HAP-1 (cell line): ENCODE results near the gene TAS2R41.
A peak's percentile ranks its signal among the peaks of the same experiment; 100 is the strongest.

ENCODE experiments used
- DNase-seq, 2 experiments: peaks; one replicate each; pipeline ENCODE4 v3.0.0-alpha.2; 2016 to 2020; ENCODE audit warnings: low spot score in 2 of 2
- H3K27me3 ChIP-seq: fragments of 250-450 bp; sonication (Bioruptor Pico); 2 replicates; pipeline ENCODE4 v1.5.1; 2020; ENCODE audit warnings: low read depth, mild to moderate bottlenecking, moderate library complexity
- H3K36me3 ChIP-seq: fragments of 250-450 bp; sonication (Bioruptor Pico); replicated peaks from 2 replicates; pipeline ENCODE4 v1.5.1; 2020; ENCODE audit warnings: mild to moderate bottlenecking
- H3K4me1 ChIP-seq: fragments of 250-450 bp; sonication (Bioruptor Pico); 2 replicates; pipeline ENCODE4 v1.5.1; 2020; ENCODE audit warnings: mild to moderate bottlenecking
- H3K4me3 ChIP-seq: fragments of 250-450 bp; sonication (Bioruptor Pico); 2 replicates; pipeline ENCODE4 v1.5.1; 2020; ENCODE audit warnings: mild to moderate bottlenecking, moderate library complexity
- H3K9me3 ChIP-seq: fragments of 250-450 bp; sonication (Bioruptor Pico); 2 replicates; pipeline ENCODE4 v1.5.1; 2020; ENCODE audit warnings: mild to moderate bottlenecking, moderate library complexity
- in situ Hi-C: fragments of 300-500 bp; cut with MboI; formaldehyde crosslinking; loops from 3 replicates; pipeline ENCODE4 v1.14.3; 2020; ENCODE audit warnings: low sequenced_read_pairs, inconsistent platforms, mixed read lengths

The TAS2R41 gene, protein sequence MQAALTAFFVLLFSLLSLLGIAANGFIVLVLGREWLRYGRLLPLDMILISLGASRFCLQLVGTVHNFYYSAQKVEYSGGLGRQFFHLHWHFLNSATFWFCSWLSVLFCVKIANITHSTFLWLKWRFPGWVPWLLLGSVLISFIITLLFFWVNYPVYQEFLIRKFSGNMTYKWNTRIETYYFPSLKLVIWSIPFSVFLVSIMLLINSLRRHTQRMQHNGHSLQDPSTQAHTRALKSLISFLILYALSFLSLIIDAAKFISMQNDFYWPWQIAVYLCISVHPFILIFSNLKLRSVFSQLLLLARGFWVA

DNA sequence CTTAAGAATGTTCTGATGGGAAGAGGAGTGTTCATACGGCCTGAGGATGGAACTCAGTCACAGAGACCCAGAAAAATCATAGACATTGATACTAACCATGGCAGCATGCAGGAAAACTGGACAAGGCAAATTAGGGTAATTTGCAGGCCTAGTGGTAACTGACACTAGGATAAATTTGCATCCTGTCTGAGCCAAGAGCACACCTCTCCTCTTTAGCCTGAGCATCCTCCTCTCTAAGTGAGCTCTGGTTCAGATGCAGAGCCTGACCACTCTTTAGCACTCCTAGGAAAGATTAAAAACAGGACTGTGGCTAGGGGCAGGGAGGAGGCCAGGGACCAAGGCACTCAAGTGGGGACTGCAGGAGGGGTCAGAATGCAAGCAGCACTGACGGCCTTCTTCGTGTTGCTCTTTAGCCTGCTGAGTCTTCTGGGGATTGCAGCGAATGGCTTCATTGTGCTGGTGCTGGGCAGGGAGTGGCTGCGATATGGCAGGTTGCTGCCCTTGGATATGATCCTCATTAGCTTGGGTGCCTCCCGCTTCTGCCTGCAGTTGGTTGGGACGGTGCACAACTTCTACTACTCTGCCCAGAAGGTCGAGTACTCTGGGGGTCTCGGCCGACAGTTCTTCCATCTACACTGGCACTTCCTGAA is at the start of gene TAS2R41:
Gene TAS2R41 (plus strand): TSS at position 373 of the 650 bp plus-strand sequence. CDS start 0 bp downstream, at position 373.
- Histone ChIP-seq H3K4me3 (no peak within 1 kb of the TSS), H3K27me3 (no peaks in the 10 kb centered on the region; the same call in 1 of the 2 replicates), H3K9me3 (no peaks in the 10 kb centered on the region), H3K36me3 (no peaks in the 10 kb centered on the region), H3K4me1 (no peaks in the 10 kb centered on the region)
- no peak for DNase-seq
- in situ Hi-C loops = no loop called here

DNA sequence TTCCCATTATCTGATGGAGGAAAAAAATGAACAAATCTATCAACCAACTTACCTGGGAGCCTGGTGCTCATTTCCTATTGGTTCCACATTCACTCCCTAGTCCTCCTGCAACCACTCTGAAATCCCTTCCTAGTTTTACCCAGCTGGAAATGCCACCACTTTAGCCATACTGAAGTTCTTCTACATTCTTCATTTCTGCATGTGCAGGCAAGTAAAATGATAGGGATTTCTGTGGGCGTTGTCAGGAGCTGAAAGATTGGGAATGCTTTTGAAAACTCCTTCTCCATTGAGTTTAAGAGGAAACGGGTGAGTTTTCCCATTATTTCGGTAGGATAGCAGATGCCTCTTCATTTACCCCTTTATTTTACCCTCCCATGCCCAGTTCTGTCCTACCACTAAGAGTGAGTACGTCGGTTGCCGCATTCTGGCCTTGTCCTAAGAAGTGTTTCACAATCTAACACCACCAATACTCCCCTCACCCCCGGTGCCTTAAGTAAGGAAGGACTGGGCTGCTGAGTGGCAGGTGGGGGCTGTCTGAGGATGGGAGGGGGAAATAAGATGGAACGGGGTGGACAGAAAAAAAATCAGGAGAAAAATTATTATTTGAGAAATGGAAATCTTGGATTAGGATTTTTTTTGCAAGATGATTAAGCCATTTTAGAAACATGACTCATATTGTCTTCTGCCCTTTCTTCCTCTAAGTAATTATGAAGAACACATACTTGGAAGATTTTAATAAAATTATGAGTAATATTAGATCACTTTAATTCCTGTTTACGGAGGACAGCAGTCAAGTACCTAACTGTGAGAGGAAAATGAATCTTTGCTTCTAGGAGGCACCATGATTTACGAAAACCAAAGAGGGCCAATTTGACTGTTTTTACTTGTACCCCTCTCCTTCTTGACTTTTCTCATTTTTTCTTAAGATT is 47.6 kb upstream of the TAS2R41 start:
- in situ Hi-C loops = no loop called here
- H3K27me3 ChIP-seq = no peaks in the 10 kb centered on the region
- no peaks in the 10 kb centered on the region for H3K36me3 ChIP-seq
- no peak overlapping the region for H3K4me3 ChIP-seq
- no peak for DNase-seq
- H3K9me3 ChIP-seq = no peaks in the 10 kb centered on the region
- no peaks in the 10 kb centered on the region for H3K4me1 ChIP-seq

DNA sequence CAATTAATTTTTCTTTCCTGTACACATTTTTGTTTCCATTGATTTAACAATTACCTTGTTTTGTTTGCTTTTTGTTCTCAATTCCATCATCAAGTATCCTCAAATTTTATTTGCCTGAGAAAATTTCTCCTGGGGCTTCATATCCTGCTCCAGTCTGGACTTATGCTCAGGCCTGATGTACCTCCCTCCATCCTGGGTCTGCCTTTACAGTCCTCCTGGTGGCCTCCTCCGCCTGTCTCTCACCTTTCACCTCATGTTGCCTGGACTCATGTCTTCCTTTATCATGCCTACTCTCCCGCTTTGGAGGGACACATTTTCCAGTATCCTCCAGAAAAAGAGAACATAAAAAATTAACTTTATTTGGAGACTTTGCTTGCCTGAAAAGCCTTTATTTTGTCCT is 46.6 kb upstream of the TAS2R41 start:
- H3K27me3 ChIP-seq = no peaks in the 10 kb centered on the region
- H3K4me3 ChIP-seq = no peak overlapping the region
- DNase-seq = no peak
- in situ Hi-C loops = no loop called here
- H3K36me3 ChIP-seq = no peaks in the 10 kb centered on the region
- no peaks in the 10 kb centered on the region for H3K9me3 ChIP-seq
- no peaks in the 10 kb centered on the region for H3K4me1 ChIP-seq

DNA sequence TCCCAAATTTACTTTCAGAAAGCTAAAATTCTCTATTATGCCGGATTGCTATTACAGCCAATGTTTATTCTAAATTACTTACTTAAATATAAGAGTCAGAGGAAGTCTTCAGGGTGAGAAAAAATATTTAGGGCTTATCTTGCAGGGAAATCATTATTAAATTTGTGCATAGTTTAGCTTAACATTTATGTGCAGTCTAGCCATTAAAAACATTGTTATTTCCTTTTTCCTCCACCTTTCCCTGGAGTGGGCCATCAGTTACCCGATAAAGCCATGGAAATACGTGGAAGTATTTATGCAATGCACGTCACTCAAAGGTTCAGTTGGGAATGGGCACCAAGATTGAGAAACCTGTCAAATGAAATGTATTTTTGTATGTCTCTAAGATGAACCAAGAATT is 43.9 kb upstream of the TAS2R41 start:
- H3K27me3 ChIP-seq = no peaks in the 10 kb centered on the region
- H3K36me3 ChIP-seq = no peaks in the 10 kb centered on the region
- H3K9me3 ChIP-seq = no peaks in the 10 kb centered on the region
- in situ Hi-C loops = no loop called here
- no peak overlapping the region for H3K4me3 ChIP-seq
- no peak for DNase-seq
- 0 out of 2 replicates have a peak, but pooled peaks cover 3% of the 10 kb centered on the region for H3K4me1 ChIP-seq

DNA sequence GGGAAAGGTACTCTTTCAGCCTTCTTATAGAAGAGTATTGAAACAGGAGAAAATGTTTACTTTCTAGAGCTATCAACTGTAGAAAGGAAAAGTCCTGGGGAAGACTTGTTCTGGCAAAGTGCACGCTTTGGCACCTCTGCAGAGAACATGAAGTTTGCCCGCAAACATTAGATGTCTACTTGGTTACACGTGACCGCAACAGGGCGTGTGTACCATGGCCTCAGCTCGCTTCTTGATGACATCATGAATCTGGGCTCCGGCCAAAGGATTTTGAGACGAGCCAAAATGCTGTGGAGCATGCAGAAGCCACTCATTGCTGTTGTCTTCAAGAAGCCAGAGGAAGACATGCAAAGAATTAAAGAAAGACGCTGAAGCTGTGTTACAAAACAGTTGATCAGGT is 43.0 kb upstream of the TAS2R41 start:
- H3K27me3 ChIP-seq = no peaks in the 10 kb centered on the region
- DNase-seq = no peak
- 0 out of 2 replicates have a peak, but pooled peaks cover 3% of the 10 kb centered on the region for H3K4me1 ChIP-seq
- H3K4me3 ChIP-seq = no peak overlapping the region
- H3K36me3 ChIP-seq = no peaks in the 10 kb centered on the region
- in situ Hi-C loops = no loop called here
- no peaks in the 10 kb centered on the region for H3K9me3 ChIP-seq

DNA sequence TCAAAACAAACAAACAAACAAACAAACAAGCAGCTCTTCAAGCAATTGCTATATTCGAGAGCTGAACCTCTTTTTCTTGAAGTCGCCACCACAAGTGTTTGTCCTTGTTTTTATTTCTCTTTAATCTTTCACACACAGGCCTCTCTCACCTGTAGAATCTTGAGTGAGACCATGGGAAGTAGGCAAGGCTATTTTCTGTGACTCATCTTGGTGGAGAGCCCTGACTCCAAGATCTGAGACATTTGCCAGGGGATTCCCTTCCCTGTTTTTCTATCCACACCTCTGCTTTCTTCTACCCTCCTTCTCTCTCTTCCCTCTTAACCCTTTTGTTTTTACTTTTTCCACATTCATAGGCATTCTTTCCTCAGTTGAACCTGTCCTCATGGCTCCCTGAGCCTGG is 42.4 kb upstream of the TAS2R41 start:
- in situ Hi-C loops = no loop called here
- Histone ChIP-seq H3K36me3 (no peaks in the 10 kb centered on the region), H3K9me3 (no peaks in the 10 kb centered on the region), H3K27me3 (peaks cover under 1% of the 10 kb centered on the region; the same call in 1 of the 2 replicates), H3K4me1 (0 out of 2 replicates have a peak, but pooled peaks cover 3% of the 10 kb centered on the region), H3K4me3 (no peak overlapping the region)
- no peak for DNase-seq

DNA sequence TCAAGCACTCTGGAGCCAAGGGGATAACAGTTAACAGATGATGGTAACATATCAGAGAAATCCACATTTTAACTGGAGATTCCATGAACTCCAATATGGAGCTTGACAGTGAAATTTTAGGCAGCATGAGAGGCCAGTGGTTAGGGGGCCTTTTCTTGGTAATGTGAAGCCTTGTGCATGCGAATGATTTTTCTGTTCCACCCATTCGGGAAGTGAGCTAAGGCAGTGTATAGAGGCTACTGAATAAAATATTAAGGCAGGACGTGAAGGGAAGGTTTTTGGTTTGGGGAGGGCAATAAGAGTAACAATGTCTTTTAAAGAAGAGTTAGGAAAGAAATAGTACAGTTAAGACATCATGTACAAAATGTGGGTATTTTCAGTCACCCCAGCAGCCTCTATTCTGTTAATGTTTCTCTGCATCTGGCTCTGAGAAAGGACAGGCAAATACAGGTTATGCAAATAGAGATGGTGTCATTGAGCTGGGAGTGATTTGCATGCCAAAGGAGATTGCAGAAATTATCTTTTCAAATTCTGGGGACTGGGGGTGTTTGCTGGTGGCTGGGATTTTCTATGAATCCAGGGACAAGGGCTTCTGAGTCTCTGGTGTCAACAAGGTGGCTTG is 41.2 kb upstream of the TAS2R41 start:
- no peaks in the 10 kb centered on the region for H3K36me3 ChIP-seq
- in situ Hi-C loops = no loop called here
- peak in 1 of 2 experiments; percentile 12 for DNase-seq
- peaks cover 7% of the 10 kb centered on the region; the same call in 1 of the 2 replicates for H3K27me3 ChIP-seq
- H3K4me3 ChIP-seq = no peak overlapping the region
- 0 out of 2 replicates have a peak, but pooled peaks cover 3% of the 10 kb centered on the region for H3K4me1 ChIP-seq
- no peaks in the 10 kb centered on the region for H3K9me3 ChIP-seq

DNA sequence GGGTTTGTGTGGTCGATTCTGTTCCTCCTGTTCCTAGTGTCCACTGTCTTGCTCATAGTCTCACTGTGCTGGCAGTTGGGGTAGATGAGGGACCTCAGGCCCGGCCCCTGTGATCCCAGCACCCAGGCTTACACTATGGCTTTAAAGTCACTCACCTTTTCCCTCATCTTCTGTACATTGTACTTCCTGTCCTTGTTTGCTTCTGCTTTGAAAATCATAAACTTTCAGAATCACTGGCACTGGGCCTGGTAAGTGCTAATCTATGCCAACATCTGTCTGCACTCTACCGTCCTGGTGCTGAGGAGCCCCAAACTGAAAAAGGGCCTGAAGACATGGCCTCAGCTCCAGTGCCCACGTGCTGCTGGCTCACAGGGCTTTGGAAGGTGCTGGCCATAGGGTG is 40.1 kb upstream of the TAS2R41 start:
- H3K4me1 ChIP-seq = 0 out of 2 replicates have a peak, but pooled peaks cover 3% of the 10 kb centered on the region
- H3K27me3 ChIP-seq = peaks cover 7% of the 10 kb centered on the region; the same call in 1 of the 2 replicates
- in situ Hi-C loops = no loop called here
- no peaks in the 10 kb centered on the region for H3K9me3 ChIP-seq
- no peak overlapping the region for H3K4me3 ChIP-seq
- no peak for DNase-seq
- no peaks in the 10 kb centered on the region for H3K36me3 ChIP-seq

DNA sequence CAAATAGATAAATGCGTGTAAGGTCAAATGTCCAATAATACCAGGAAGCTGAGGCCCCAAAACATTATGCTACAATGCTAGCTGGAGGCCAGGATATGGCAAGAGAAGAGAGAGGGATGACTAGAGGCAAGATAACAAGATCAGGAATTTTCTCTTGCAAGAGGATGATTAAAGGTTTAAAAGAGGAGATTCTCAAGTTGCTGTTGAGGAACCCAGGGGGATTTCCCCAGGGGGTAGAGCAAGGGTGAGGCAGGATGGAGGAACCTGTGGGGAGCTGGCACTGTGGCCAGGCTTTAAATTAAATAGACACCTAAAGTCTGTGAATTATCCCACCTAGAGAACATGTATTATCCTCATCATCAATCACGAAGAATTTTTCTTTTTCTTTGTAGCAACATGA is 37.8 kb upstream of the TAS2R41 start:
- Histone ChIP-seq H3K9me3 (no peaks in the 10 kb centered on the region), H3K4me1 (0 out of 2 replicates have a peak, but pooled peaks cover 3% of the 10 kb centered on the region), H3K4me3 (no peak overlapping the region), H3K36me3 (no peaks in the 10 kb centered on the region), H3K27me3 (peaks cover 7% of the 10 kb centered on the region; the same call in 1 of the 2 replicates)
- in situ Hi-C loops = no loop called here
- DNase-seq = no peak

DNA sequence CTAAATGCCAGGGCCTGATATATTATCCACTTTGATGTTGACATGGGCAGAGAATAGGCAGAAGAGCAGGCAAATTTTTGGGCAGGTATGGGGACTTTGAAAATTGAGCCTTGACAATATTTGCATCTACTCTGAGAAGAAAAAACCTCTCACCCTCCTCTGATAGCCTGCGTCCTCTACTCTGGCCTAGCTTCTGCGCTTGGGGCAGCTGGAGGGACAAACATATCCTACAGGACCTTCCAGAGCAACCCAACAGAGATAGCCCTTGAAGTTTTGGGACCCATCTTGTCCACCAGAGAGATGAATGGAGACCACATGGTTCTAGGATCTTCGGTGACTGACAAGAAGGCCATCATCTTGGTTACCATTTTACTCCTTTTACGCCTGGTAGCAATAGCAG is 34.5 kb upstream of the TAS2R41 start, which contains the start of gene TAS2R60:
Gene TAS2R60 (plus strand): TSS at position 301 of the 400 bp plus-strand sequence. CDS start 0 bp downstream, at position 301.
- no peaks in the 10 kb centered on the region for H3K36me3 ChIP-seq
- DNase-seq = no peak
- peaks cover 7% of the 10 kb centered on the region; the same call in 1 of the 2 replicates for H3K27me3 ChIP-seq
- in situ Hi-C loops = no loop called here
- H3K9me3 ChIP-seq = no peaks in the 10 kb centered on the region
- no peak within 1 kb of the TSS for H3K4me3 ChIP-seq
- no peaks in the 10 kb centered on the region for H3K4me1 ChIP-seq

DNA sequence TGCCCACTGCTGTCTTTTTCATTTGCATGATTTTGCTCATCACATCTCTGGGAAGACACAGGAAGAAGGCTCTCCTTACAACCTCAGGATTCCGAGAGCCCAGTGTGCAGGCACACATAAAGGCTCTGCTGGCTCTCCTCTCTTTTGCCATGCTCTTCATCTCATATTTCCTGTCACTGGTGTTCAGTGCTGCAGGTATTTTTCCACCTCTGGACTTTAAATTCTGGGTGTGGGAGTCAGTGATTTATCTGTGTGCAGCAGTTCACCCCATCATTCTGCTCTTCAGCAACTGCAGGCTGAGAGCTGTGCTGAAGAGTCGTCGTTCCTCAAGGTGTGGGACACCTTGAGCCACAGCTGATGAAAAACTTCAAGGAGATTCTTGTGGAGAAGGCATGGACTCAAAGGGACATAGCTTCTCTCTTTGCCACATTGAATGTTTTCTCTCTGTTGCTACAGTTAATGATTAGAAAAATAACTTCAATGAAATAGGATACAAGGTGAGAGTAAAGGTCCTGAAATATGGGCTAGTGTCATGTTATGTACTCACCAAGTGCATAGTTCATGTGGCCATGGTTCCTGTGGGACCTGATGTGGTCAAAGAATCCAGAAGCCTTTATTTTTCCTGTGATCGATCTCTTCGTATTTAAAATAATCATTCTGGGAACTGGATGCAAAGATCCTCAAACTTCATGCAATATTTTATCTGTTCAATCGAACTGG is 33.5 kb upstream of the TAS2R41 start:
- no peaks in the 10 kb centered on the region for H3K4me1 ChIP-seq
- peaks cover 7% of the 10 kb centered on the region; the same call in 1 of the 2 replicates for H3K27me3 ChIP-seq
- no peaks in the 10 kb centered on the region for H3K36me3 ChIP-seq
- in situ Hi-C loops = no loop called here
- H3K4me3 ChIP-seq = no peak overlapping the region
- no peaks in the 10 kb centered on the region for H3K9me3 ChIP-seq
- no peak for DNase-seq

DNA sequence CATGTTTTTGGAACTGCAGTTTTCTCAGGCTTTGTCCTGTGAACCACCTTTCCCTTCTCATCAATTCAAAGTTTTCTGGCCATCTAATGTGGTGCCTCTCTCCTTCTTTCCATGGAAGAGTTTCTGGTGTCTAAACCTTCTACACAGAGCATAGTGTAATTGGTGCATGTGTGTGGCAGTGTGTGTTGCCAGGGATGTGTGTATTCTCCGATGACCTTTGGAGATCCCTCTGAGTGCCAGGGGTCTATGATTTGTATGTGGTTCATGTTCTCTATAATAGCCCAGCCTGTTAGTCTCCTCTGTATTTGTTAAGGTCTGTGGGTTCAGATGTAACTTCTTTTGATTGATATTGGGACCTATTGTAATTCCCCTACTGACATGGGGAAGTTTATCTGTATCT is 32.9 kb upstream of the TAS2R41 start:
- Histone ChIP-seq H3K27me3 (peaks cover 9% of the 10 kb centered on the region; the same call in 1 of the 2 replicates), H3K4me3 (no peak overlapping the region), H3K36me3 (no peaks in the 10 kb centered on the region), H3K9me3 (no peaks in the 10 kb centered on the region), H3K4me1 (no peaks in the 10 kb centered on the region)
- no peak for DNase-seq
- in situ Hi-C loops = no loop called here
